ENCODE results near the gene GLRB.

The GLRB gene

DNA sequence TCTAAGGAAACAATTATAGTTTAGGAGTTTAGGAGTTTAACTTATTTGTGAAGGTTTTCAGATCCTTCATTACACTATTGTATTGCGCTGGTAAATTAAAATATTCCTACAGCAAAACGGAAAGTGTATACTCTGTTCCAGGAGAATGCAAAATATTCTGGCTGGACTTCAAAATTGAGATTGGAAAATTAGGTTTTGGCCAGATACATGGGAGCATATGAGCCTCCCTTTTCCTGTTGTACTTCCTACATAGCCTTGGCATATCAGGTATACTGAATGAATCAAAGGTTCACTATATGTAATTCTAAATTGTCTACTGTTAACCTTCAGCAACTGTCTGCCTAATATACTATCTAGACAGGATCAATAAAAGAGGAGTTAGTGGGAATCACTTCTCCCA lies 119.4 kb downstream of the GLRB start:
- TF ChIP-seq, protein P1, sequence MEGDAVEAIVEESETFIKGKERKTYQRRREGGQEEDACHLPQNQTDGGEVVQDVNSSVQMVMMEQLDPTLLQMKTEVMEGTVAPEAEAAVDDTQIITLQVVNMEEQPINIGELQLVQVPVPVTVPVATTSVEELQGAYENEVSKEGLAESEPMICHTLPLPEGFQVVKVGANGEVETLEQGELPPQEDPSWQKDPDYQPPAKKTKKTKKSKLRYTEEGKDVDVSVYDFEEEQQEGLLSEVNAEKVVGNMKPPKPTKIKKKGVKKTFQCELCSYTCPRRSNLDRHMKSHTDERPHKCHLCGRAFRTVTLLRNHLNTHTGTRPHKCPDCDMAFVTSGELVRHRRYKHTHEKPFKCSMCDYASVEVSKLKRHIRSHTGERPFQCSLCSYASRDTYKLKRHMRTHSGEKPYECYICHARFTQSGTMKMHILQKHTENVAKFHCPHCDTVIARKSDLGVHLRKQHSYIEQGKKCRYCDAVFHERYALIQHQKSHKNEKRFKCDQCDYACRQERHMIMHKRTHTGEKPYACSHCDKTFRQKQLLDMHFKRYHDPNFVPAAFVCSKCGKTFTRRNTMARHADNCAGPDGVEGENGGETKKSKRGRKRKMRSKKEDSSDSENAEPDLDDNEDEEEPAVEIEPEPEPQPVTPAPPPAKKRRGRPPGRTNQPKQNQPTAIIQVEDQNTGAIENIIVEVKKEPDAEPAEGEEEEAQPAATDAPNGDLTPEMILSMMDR (IDR thresholded peaks at IDR 0.05) = no peak

DNA sequence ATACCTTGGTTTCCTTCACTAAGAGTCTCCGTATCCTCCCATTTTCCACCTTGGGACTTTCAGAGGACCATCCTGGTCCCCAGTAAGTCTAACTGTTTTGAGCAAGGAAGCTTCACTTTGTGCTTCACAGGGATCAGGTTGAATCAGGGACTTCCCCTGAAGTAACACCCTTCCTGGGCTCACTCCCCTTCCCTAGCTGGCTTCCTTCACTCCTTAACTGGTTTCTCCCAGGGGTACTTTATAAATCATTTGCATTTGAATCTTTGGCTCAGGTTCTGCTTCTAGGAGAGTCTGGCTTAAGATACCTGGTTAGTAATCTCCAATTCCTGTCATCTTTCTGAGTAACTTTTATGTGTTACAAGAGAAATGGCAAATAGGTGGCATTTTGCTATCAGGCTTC lies 120.1 kb downstream of the GLRB start:
- TF ChIP-seq, protein P1 (IDR thresholded peaks at IDR 0.05) = no peak

DNA sequence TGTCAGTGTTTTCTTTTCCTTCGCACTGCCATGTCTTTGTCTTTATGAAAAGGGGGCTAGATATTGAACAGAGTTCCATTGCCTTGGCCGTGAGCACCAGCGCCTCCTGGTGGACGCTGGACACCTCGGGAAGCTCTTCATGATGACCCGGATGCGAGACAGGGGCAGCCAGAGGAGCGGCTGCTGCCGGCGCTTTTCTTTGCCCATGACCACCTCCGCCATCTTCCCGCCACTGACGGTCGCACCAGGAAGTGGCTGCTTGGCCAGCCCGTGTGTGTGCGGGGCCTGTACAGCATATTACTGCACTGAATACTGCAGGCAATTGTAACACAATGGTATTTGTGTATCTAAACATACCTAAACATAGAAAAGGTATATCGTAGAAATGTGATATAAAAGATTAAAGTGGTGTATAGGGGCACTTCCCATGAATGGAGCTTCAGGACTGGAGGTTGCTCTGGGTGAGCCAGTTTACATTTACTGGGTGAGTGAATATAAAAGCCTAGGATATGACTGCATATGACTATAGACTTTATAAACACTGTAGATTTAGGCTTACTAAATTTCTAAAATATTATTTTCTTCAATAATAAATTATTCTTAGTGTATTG lies 128.8 kb downstream of the GLRB start:
- TF ChIP-seq, protein P1 (IDR thresholded peaks at IDR 0.05) = peak; percentile 67

DNA sequence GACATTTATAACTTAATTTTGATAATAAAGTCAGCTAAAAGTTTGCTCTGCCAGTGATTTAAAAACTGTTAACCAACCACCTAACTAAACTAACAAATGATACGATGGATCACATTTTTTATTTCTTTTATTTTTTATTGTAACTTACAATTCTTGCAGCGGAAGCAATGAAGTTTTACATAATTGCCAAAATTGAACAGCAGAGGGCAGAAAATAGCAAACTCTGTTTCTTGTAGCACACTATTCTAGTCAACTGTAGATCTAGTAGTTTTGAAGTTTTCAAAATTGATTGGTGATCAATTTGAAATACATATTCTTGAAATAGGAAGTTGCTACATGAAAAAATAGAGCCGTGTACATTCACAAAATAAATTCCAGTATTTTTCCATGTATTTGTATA lies 141.8 kb downstream of the GLRB start:
- TF ChIP-seq, protein P1 (IDR thresholded peaks at IDR 0.05) = peak; percentile 55

DNA sequence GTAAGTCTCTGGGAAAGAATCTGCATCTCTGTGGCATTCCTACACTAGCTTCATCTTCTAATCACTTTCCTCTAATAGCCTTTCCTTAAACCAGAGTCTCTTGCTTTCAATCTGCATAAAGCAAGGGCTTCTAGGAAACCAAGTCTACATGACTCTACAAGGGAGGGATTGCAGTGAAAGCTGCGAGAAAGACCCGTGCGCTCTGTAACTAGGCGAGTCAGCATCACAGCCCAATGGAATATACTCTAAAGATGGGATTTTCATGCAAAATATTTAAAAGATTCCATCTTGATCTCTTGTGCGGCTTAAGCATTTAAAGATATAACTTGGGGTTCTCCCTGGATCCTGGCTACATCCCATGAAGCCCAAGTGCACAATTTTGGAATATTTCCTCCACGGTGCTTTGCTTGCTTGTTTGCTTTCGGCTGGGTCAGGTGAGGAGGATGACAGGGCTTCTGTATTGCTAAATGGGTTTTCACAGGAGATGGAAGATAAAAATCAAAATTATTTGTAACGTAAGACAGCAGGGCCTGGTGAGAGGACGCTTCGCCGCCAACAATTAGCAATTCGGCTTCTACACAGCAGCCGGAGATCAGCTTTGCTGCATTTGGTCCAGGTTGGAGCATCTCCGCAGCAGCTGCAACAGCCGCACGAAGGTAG lies 143.9 kb downstream of the GLRB start:
- TF ChIP-seq, protein P1 (IDR thresholded peaks at IDR 0.05) = no peak

DNA sequence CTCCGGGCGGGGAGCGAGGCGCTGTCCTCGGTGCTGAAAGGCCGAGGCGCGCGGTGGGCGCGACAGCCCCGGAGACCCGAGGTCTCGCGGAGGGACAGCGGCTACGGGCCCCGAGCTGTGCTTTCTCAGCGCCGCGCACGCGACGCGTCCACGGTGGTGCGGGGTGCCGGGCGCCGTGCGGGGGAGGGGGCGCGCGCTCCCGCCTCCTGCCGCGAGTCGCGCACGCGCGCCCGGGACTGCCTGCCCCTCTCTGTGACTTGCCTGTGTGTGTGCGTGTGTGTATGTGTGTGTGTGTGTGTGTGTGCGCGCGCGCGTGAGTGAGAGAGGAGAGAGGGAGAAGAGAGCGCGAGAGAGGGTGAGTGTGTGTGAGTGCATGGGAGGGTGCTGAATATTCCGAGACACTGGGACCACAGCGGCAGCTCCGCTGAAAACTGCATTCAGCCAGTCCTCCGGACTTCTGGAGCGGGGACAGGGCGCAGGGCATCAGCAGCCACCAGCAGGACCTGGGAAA lies 144.5 kb downstream of the GLRB start, which contains the start of gene GRIA2:
Gene GRIA2, plus strand, starts transcription at position 358 of the 511 bp plus-strand sequence. CDS start 315 bp downstream, outside the sequence.
- TF ChIP-seq, protein P1 (IDR thresholded peaks at IDR 0.05) = no peak

DNA sequence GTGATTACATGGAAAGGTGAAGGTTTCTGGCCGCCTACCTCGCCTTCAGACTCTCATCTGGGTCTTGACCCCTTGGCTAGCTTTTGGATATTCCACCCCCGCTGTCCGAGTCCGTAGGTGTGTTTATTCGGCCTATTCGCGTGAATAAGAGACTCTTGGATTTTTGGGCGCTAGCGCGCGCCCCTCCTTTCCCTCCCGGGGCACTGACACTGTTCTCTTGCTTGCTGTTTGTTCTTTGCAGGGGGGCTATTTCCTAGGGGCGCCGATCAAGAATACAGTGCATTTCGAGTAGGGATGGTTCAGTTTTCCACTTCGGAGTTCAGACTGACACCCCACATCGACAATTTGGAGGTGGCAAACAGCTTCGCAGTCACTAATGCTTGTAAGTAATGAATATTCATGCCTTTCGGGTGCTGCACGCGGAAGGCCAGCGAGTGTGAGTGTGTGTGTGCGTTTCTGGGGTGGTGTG lies 145.5 kb downstream of the GLRB start:
- TF ChIP-seq, protein P1 (IDR thresholded peaks at IDR 0.05) = no peak
